Left ventricle myocardium inferior (tissue), 1 donor: ENCODE measurements around the gene ANKRD10. TPM values are rescaled to one million over a fixed set of nuclear protein-coding genes. Genes with fewer than 3 reads are reported as not detected.

Source experiments
- DNase-seq: peaks from one replicate; pipeline ENCODE4 v3.0.0-alpha.2; 2020
- H3K27ac ChIP-seq: fragments of 200-600 bp; replicated peaks from 2 replicates; pipeline ENCODE4 v1.8.0; 2021
- H3K27me3 ChIP-seq: fragments of 200-600 bp; 2 replicates; pipeline ENCODE4 v1.8.0; 2021; ENCODE audit warnings: low read depth
- H3K36me3 ChIP-seq: fragments of 200-600 bp; 2 replicates; pipeline ENCODE4 v1.8.0; 2021
- H3K4me1 ChIP-seq: fragments of 200-600 bp; 2 replicates; pipeline ENCODE4 v1.8.0; 2021
- H3K4me3 ChIP-seq: fragments of 200-600 bp; 2 replicates; pipeline ENCODE4 v1.8.0; 2021; ENCODE audit warnings: mild to moderate bottlenecking, moderate library complexity
- H3K9me3 ChIP-seq: fragments of 200-600 bp; replicated peaks from 2 replicates; pipeline ENCODE4 v1.8.0; 2021
- intact Hi-C: fragments of 100-400 bp; cut with micrococcal nuclease; formaldehyde crosslinking; loops from one replicate; pipeline ENCODE4 v1.11.0; 2022
- total RNA-seq: library from RNA; stranded (reverse); fragmentation: NEBNext Ultra II Directional; extraction: Animal tissue kit (Norgen Biotek cat#: 25700); gene quantifications from one replicate; pipeline ENCODE4 v1.2.1, GENCODE V29; 2021
- TF ChIP-seq, protein P1 (sequence below): fragments of 200-600 bp; IDR thresholded peaks from 2 replicates; pipeline ENCODE4 v1.8.0; 2021; ENCODE audit warnings: antibody characterized with exemption, mild to moderate bottlenecking, borderline replicate concordance
- donor health status: DM: no; HTN: yes; CAD: no; lungs with severe emphysema.

ANKRD10 gene
- total RNA-seq, 1 donor from 2014 or later = 45.9 TPM

DNA sequence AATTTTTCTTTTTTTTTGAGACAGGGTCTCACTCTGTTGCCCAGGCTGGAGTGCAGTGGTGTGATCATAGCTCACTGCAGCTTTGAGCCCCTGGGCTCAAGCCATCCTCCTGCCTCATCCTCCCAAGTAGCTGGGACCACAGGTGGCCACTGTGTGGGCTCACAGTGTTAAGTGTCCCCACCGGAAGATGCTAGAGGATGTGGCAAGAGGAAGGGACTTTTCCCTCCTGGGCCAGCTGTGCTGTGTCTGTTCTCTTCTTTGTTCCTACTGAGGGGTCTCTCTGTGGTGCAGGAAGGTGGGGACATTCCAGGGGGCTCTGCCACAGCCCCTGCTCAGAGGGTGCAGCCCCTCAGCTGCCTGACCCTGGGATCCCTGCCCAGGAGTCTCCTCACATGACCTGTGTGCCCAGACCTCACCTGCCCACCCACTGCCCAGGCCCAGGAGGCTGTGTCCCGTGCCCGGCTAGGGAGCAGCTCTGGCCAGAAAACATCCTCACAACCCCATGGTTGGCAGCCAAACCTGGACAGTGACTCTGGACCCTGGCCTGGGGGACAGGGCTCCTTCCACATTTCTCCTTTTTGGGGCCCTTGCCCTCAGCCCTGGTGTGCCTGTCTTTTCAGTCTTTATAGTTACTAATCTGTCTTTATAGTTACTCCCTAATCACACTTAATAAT is 14.4 kb upstream of the ANKRD10 start:
- DNase-seq = no peak
- no peak overlapping the region for H3K27ac ChIP-seq
- no peaks in the 10 kb centered on the region for H3K36me3 ChIP-seq
- H3K4me3 ChIP-seq = no peak overlapping the region
- TF ChIP-seq, protein P1, sequence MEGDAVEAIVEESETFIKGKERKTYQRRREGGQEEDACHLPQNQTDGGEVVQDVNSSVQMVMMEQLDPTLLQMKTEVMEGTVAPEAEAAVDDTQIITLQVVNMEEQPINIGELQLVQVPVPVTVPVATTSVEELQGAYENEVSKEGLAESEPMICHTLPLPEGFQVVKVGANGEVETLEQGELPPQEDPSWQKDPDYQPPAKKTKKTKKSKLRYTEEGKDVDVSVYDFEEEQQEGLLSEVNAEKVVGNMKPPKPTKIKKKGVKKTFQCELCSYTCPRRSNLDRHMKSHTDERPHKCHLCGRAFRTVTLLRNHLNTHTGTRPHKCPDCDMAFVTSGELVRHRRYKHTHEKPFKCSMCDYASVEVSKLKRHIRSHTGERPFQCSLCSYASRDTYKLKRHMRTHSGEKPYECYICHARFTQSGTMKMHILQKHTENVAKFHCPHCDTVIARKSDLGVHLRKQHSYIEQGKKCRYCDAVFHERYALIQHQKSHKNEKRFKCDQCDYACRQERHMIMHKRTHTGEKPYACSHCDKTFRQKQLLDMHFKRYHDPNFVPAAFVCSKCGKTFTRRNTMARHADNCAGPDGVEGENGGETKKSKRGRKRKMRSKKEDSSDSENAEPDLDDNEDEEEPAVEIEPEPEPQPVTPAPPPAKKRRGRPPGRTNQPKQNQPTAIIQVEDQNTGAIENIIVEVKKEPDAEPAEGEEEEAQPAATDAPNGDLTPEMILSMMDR = no peak
- peaks cover 8% of the 10 kb centered on the region for H3K27me3 ChIP-seq
- H3K9me3 ChIP-seq = peaks cover 20% of the 10 kb centered on the region
- intact Hi-C loops = no loop called here
- peaks cover 14% of the 10 kb centered on the region for H3K4me1 ChIP-seq

DNA sequence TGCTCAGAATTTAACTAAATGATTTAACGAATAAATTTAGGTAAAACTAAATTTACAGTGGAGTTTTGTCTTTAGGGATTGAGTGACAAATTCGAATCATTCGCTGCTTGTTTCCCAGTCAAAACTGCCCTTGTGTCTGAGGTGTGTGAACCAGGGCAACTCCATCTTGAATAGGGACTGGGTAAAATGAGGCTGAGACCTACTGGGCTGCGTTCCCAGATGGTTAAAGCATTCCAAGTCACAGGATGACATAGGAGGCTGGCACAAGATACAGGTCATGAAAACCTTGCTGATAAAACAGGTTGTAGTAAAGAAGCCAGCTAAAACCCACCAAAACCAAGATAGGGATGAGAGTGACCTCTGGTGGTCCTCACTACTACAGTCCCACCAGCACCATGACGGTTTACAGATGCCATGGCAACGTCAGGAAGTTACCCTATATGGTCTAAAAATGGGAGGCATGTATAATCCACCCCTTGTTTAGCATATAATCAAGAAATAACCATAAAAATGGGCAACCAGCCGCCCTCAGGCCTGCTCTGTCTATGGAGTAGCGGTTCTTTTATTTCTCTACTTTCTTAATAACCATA is 10.2 kb upstream of the ANKRD10 start:
- intact Hi-C loops = no loop called here
- Histone ChIP-seq H3K4me3 (no peak overlapping the region), H3K27ac (no peak overlapping the region), H3K4me1 (peaks cover 37% of the 10 kb centered on the region), H3K9me3 (no peaks in the 10 kb centered on the region), H3K27me3 (no peaks in the 10 kb centered on the region), H3K36me3 (no peaks in the 10 kb centered on the region)
- TF ChIP-seq, protein P1 = peak; percentile 32
- no peak for DNase-seq

DNA sequence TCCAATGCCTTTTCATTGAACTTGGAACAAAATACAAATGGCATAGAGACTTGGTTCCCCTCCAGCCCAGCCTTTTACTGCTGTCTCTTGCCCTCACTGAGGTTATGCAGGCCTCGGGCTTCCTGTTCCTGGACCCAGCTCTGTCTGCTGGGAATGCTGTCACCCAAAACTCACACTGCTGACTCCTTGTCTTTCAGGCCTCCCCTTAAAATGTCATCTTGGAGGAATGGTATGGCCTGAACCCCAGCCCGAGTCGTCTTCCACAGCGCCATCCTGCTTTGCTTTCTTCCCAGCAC is 9.7 kb upstream of the ANKRD10 start:
- no peak overlapping the region for H3K4me3 ChIP-seq
- intact Hi-C loops = no loop called here
- no peak for DNase-seq
- no peaks in the 10 kb centered on the region for H3K27me3 ChIP-seq
- H3K9me3 ChIP-seq = no peaks in the 10 kb centered on the region
- TF ChIP-seq, protein P1 = no peak
- H3K27ac ChIP-seq = peak overlapping the region; percentile 21
- no peaks in the 10 kb centered on the region for H3K36me3 ChIP-seq
- H3K4me1 ChIP-seq = peaks cover 42% of the 10 kb centered on the region

DNA sequence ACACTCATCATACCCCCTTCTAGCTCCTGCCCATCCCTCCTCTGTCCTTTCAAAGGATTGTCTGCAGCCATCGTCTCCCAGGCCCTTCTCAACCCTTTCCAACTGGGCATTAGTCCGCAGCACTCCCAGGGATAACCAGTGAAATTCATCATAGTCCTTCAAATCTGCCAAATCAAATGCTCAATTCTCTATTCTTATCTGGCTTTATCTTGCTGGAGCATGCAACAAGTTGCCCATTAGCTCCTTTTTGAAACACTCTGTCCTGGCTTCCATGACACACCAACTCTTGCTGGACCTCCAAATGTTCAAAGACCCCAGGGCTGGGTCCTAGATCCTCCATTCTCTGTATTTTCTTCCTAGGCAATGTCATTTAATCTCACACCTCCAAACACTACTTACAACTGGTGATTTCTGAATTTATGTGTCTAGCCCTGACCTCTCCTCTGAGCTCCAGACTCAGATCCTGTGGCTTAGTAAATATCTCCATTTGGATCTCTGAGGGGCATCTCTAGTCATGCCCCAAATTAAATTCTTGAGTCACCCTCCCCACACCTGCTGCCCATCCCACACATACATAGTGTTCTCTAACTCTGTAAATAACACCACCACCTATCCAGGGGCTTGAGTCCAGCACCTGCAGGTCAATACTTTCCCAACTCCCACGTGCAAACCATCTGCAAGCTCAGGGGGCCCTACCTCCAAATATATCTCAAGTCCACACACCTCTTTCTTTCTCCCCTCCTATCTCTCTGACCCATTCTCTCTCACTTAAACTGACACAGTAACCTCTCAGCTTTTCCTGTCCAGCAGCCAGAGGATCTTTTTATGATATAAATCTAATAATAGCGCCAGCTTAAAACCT is 9.1 kb upstream of the ANKRD10 start:
- no peaks in the 10 kb centered on the region for H3K36me3 ChIP-seq
- intact Hi-C loops = no loop called here
- H3K27ac ChIP-seq = no peak overlapping the region
- peaks cover 43% of the 10 kb centered on the region for H3K4me1 ChIP-seq
- H3K27me3 ChIP-seq = no peaks in the 10 kb centered on the region
- DNase-seq = no peak
- TF ChIP-seq, protein P1 = no peak
- no peak overlapping the region for H3K4me3 ChIP-seq
- H3K9me3 ChIP-seq = no peaks in the 10 kb centered on the region

DNA sequence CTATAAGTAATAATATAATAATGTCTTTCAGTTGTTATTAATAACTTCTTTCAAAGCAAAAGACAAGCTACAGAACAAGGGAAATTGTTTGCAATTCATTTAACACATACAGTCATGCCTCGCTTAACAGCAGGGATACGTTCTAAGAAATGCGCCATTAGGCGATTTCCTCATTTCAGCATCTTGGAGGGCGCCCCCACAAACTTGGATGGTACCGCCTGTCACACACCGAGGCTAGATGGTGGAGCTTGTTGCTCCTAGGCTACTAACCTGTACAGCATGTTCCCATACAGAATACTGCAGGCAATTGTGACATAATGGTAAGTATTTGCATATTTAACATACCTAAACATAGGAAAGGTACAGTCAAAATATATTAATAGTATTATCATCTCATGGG is 8.2 kb upstream of the ANKRD10 start:
- no peaks in the 10 kb centered on the region for H3K36me3 ChIP-seq
- no peaks in the 10 kb centered on the region for H3K27me3 ChIP-seq
- TF ChIP-seq, protein P1 = no peak
- no peaks in the 10 kb centered on the region for H3K9me3 ChIP-seq
- H3K4me1 ChIP-seq = peaks cover 43% of the 10 kb centered on the region
- no peak overlapping the region for H3K4me3 ChIP-seq
- intact Hi-C loops = no loop called here
- no peak for DNase-seq
- H3K27ac ChIP-seq = no peak overlapping the region
